Fibroblast of gingiva (primary cell): ENCODE measurements around the gene QRFP.
"Not testable (repeated sequence)": the region's sequence is repeated elsewhere in the genome, so short reads cannot be mapped to it uniquely, and the experiment has no call there.

Experiments used
- DNase-seq: peaks from one replicate; pipeline ENCODE4 v3.0.0-alpha.2; 2011; ENCODE audit warnings: low read depth

Gene QRFP

DNA sequence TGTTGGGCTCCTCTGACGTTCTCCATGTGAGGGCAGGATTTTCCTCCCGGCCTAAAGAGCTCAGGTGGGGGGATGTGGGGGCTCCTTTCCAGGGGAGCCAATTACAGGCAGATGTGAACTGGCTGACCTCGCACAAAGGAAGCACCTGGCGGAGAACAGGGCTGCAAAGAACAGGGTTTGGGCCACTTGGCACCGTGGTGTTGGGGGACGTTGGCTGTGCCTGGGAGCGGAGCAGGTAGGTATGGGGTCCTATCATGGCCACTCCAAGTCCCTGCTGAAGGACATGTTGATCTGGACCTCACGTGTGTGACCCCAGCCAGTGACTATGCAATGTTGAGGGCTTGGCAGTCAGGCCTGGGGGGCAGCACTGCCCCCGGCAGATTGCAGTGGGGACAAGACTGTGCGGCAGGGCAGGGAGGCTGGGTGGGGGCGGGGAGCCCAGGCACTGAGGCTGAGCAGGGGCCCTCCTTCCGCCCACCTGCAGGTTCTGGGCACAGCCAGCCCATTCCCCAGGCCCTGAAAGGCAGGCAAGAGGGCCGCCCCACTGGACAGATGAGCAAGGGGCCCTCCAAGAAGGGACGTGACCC, 23.0 kb upstream of the QRFP start:
- no peak for DNase-seq

DNA sequence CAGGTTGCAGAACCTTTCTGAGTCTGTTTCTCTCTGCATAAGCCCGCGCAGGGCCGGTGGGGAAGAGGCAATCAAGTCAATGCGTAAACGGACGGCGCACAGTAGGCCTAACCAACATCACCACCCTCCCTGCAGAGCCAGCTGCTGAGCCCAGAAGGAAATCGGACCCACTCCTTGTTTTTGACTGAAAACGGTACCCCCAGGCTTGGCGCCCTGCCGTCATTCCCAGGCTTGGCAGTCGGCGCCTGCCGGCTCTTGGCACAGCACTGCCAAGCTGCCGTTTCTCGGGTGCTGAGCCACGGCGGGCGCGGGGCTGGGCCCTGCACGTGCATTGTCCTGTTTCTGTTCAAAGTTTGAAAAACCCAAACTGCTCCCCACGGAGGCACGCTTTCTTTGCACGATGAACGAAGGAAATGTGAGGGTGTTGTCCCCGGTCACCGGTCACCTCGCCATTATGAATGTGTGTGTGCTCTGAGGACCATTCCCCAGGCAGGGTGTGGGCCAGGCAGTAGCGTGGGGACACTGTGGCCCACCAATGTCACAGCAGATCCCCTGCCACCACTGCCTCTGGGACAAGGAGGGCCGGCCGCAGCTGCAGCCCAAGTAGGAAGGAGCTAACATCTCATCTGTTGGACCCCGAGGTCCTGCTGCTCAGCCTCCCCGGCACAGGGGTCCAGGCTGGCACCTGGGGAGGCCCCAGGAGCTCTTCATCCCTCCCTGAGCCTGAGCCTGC, 22.4 kb upstream of the QRFP start:
- no peak for DNase-seq

DNA sequence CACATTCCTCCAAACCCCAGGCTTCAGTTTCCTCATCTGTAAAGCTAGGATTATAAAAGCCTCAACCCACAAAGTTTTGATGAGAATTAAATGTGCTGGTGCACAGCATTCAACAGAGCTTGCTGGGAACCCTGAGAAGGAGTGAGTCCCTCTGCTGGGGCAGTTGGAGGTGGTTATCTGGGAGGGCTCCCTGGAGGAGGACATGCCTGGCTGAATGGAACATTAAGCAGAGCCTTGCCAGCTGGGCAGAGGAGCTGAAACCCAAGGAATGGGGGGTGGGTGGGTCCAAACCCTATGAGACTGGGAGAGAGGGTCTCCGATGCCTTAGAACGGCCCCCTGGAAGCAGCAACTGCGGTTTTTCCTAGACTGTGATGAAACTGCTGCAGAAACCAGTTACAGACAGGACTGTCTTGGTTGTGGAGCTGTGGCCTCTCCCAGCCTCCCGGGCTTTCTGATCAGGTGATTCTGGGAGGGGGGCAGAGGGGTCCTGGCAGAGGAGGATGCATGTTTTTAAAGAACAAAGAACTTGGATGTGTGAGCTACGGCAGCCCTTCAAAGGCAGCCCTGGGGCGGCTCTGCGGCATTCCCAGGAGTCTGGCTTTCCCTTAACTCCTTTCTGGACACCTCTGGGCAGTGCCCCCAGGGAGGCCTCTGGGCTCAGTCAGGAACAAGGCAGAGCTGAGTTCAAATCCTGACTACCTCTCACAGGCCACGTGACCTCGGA, 21.7 kb upstream of the QRFP start:
- DNase-seq, result no peak

DNA sequence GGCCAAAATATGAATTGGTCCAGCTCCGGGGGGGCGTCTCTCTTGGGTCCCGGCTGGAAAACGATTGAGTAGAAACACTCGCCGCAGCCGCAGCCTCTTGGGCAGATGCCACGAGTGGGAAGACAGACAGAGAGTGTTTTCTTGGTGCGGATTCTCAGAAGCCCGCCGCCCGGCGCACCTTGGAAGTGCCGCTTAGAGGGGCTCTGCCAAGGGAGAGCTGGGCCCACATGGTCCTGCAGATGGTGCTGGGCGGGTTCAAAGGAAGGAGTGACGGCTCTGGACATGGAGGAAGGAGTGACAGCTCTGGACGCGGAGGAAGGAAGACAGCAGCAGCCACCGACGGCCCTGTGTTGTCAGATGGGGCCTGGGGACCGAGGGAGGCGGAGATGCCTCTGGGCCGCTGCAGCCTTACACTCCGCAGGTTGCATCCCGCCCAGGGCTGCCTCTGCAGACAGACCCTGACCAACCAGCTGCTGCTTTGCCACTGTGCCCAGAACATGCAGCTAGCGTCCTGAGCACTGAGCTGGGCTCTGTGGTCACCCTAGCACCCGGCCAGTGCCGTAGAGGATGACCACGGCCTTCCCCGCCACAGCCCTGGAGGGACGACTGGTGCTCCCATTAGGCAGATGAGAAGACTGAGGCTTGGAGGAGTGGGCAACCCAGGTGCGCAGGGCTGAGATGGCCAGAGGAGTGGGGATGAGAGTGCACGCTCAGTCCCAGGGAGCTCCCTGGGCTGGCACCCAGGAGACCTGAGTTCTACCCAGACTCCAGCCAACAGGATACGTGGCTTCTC, 20.8 kb upstream of the QRFP start:
- no peak for DNase-seq

DNA sequence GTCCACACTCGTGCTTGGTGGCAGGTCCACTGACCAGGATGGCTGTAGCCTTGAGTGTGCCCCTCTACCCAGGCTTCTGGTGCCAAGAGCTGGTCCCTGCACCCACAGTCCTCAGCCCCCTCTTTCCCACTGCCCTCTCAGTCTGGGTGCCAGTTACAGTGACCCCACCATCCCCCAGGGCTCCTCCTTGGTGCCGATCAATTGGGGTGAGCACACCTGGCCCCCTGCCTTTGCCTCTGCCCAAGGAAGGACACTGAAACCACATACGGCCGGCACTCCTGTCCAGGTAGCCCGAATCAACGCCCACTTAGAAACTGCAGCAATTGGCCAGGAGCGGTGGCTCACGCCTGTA, 18.5 kb upstream of the QRFP start:
- no peak for DNase-seq

DNA sequence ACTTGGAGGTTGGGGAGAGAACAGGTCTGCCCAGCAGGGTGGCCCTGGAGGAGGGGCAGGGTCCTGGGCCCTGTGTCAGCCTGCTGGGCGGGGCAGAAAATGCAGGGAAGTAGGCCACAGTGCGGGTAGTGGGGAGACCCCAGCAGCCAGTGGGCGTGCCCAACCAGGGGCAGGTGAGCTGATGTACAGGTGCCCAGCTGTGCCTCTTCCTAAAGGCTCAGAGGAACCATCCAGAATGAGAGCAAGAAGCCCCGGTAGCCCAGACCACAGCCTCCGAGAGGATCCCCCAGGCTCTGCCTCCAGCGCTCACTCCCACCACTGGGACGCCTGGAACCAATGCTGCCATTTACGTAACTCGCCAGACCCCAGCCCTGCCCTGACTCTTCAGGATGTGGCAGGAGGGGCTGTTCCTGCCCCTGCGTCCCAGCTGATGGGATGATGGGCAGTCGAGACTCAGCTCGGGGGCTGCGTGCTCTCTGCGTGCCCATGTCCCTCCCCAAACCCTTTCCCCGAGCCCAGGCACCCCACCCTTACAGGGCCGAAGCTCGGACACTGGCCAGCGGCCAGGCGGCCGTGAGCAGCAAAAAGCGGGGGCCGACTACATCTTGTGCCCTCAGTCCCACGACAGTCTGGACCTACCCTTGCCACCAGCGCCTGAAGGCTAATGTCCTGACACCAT, 17.9 kb upstream of the QRFP start:
- DNase-seq, result no peak

DNA sequence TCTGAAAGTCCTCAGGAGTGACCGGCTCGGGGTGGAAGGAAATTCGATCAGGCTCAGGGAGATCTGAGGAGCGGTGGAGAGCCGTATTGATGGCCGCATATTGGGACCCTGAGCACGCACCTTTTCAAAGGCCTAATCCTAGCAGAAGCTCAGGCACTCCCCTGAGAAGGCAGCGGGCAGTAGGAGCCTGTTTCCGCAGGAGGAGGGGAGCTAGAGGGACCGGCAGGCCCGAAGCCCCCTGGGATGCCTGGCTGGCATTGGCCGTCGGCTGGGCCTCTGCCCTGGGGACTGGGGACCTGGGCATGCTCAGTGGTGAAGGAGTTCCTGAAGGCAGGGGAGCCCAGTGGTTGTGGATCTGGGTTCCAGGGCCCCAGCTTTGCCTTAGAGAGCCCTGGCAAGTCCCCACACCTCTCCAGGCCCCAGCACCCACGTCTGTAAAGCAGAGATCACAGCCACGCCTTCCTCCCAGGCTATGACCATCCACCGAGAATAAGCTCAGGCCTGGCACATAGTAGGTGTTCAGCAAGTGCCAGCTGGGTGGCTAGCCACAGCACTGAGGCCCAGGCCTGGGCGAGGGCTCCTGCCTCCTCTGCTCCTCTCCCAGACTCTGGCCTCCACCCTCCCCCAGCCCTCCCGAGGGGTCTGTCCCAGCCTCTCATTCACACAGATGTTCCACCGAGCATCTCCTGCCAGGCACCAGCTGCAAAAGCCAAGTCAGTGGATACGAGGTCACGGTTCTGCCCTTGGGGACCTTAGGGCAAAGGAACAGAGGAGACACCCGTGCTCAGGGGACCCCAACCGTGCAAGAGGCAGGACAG, 17.2 kb upstream of the QRFP start:
- no peak for DNase-seq

DNA sequence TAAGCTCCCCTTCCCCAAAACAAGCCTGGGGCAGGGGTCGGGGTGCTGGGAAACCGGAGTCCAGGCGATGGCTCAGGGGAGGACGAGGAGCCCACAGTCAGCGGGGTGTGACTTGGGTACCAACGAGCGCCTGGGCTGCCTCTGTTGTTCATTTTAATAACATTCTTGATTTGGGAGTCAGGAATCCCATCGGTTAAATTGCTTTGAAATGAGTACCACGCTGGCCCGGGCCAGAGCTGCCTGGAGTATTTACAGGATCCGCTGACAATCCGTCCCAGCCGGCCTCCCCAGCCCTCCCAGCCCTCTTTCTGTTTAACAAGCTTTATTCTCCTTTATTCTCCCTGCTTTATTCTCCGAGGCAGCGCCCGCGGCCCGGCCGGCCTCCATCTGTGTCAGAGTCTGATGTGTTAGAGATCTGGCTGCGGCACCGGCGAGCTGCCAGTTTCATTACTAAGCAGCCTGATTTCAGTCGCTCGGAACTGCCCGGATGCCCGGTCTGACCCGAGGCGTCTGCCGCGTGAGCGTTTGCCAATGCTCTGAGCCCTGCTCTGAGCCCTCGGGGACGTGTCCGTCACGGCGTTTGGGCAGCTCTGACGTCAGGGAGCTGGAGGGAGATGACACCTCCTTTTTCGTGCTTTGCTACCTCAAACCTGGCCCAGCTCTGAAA, 16.5 kb upstream of the QRFP start:
- DNase-seq, result peak; percentile 89

DNA sequence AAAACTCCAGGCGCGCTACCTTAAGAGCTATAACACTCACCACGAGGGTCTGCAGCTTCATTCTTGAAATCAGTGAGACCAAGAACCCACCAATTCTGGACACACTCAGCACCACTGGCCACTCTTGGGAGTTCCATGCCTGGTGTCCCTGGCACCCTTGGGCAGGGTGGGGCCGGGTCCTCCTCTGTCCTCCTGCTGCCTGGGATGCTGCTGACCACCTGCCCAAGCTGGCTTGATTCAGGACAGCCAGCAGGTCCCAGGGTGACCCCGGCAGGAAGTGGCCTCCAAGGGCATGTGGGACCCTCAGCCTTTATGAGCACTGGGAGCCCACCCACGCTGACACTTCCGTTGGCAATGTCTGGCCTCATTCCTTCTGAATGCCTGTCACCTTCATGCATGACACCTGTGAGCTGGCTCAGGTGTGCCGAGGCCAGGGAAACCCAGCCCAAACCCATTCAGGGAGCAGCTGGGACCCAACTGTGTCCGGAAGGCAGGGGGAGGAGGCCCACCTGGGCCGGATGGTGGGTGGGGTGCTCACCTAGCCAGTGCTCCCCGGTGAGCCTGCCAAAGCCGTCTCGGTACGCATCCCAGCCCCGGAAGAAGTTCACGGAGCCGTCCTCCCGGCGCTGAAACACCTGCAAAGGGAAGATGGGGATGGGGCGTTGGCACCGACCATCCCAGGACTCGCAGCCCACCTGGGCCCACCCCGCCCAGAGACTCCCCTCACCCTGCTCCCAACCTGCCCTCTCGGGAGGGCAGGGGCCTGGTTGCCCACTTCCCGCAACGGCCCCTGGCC, 14.8 kb upstream of the QRFP start:
- no peak for DNase-seq

DNA sequence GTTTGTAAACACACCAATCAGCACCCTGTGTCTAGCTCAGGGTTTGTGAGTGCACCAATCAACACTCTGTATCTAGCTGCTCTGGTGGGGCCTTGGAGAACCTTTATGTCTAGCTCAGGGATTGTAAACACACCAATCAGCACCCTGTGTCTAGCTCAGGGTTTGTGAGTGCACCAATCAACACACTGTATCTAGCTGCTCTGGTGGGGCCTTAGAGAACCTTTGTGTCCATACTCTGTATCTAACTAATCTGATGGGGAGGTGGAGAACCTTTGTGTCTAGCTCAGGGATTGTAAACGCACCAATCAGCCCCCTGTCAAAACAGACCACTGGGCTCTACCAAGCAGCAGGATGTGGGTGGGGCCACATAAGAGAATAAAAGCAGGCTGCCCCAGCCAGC, 14.1 kb upstream of the QRFP start:
- DNase-seq, result not testable (repeated sequence)

DNA sequence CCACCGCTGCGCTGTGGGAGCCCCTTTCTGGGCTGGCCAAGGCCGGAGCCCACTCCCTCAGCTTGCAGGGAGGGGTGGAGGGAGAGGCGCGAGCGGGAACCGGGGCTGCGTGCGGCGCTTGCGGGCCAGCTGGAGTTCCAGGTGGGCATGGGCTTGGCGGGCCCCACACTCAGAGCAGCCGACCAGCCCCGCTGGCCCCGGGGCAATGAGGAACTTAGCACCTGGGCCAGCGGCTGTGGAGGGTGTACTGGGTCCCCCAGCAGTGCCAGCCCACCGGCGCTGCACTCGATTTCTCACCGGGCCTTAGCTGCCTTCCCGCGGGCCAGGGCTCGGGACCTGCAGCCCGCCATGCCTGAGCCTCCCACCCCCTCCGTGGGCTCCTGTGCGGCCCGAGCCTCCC, 13.4 kb upstream of the QRFP start:
- DNase-seq, result not testable (repeated sequence)

DNA sequence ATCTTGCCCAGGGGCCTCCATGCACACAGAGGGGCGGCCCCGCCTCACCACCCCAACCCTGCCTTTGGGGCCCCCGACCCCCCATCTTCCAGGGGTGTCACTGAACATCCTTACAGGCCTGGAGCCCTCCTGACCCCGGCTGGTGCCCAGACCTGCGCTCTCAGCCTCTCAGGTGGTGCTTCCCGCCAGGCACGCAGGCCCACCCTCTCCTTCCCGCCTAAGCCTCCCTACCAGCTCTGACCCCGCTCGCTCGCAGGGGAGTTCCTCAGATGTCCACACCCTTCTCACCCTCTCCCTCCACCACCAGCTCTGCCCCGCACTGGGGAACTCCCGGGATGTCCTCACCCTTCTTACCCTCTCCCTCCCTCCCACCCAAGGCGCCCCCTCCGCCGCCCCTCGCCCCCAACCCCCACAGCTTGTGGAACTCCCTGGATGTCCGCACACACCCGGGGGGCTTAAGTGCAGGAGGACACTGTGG, 12.3 kb upstream of the QRFP start:
- DNase-seq, result no peak

DNA sequence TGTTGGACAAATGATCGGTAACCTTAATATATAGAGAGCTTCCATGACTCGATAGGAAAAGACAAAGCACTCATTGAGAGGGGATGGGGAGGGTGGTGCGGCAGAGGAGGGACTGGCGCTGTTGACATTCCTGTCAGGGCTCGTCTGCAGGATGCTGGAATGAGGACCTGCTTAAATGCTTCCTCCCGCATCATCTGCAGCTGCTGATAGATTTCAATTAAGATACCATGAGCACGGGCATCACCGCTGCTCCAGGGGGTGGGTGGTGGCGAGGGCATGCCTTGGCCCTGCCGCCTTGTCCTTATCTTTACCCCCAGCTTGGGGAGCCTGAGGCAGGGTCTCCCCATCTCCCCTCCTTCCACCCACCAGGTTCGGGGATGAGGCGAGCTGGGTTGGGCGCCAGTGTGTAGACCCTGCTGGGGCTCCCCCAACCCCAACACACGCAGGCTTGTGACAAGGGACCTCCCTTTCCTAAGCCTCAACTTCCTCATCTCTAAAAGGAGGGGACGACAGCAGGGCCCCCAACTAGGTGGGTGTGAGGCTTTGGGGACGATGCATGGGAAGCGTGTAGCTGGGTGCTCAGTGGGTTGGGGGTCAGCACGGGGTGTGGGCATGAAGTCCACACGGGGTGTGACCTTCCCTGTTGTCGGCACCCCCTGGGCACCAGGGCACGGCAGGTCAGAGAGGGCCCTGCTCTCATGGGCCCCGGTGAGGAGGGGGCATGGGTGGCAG, 11.7 kb upstream of the QRFP start:
- no peak for DNase-seq

DNA sequence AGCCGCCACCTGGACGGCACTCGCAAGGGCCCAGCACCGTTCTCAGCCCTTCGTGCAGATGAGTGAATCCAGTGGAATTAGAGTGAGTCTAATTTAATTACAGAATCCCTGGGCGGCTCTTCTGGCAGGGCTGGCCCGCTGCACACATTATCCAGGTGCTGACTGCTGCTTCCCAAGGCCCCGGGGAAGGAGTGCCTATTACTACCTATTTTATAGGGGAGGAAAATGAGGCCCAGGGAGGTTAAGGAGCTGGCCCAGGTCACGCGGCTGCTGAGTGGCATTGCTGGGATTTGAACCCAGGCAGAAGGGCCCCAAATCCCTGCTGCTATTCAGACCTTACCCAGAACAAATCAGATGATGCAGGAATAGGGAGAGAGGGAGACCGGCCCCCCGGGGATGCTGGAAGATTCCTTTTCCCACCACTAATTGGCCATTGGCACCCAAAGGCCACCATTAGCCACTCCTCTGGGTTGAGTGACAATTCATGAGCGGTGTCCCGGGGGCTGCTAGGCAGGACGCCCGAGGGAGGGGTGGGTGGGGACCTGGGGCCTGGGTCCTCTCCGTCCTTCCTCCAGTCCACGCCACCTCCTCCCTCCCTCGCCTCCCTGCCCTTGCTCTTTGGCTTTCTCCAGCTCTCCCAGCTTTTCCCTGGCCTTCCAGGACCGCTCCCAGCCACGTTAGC, 10.3 kb upstream of the QRFP start:
- DNase-seq, result no peak

DNA sequence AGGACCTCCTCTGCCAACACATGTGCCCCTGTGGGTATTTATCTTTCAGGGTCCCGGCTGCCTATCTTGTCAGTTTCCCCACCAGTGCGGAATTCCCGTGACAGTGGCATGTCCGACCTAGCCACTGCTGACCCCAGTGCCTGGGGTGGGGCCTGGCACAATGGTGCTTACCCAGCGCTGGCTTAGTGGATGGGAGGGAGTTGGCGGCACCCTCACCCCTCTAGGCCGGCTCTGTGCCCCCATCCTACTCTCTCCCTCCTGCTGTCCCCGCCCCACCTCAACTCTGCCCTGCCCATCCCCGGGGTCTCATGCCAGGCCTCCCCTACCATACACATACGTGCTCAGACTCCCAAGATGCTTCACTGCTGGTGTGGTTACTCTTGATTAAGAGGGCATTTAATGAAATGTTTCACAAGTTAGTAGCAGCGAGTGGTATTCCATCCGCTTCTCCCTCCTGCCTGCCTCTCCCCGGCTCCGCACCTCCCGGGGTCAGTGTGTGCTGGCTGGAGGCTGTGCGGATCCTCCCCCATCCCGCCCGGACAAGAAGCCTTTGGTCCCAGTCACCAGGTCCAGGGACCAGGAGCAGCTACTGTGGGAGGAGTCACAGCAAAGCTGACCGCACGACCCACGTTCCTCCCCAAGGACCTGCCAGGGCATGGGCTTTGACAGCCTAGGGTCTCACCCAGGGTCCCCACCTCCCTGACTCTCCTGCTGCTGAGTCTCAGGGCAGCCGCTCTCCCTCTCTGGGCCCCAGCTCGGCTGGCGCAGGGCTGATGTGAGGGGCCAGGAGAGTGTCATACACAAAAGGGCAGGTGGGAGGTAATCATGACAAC, 9.5 kb upstream of the QRFP start:
- DNase-seq, result no peak

DNA sequence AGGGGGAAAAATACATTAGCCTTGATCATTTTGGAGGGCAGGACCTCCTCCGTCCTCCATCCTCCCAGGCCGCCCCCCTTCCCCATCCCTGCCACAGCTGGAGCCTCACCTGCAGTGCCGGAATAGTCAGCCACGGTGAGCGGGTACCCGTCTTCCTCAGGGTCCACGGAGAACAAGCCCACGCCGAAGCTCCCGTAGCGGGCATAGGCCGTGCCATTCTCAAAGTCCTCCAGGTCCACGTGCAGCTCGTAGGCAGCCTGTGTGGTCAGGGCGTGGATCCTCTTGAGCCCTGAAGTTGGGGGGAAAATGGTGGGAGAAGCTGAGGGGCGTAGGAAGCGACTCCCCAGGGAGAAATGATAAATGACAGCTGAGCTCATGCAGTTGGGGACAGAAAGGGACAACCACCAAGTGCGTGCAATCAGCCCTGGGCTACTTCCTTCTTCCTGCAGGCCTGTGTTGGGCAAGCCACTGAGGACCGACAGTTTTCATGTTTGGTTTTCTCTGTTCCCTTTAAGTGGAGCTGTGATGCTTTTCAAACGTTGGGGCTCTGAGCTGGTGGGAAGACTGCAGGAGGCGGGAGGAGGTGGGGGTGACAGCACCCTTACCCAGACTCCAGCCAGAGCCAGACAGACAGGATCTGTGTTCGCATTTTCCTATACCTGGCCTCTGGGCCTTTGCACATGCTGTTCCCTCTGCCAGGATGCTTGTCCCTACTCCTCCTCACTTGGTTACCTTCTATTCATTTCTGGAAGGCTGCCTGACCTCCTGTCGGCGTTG, 8.7 kb upstream of the QRFP start:
- no peak for DNase-seq
